PC-3 (cell line): ENCODE measurements around the gene CBX6.

ENCODE experiments used
- CTCF ChIP-seq: fragments of 300-600 bp; sonication (generic); conservative IDR thresholded peaks from 2 replicates; pipeline ENCODE4 v1.5.1; 2017; ENCODE audit warnings: antibody characterized with exemption, low read depth, mild to moderate bottlenecking, low read length
- EZH2 ChIP-seq: fragments of 300-600 bp; sonication (generic); IDR thresholded peaks from one replicate; pipeline ENCODE4 v1.6.1; 2017; ENCODE audit warnings: antibody characterized with exemption, mild to moderate bottlenecking, low read length; ENCODE audit not compliant: unreplicated experiment
- EZH2phosphoT487 ChIP-seq: fragments of 300-600 bp; sonication (generic); IDR thresholded peaks from 2 replicates; pipeline ENCODE4 v1.6.1; 2018; ENCODE audit warnings: mild to moderate bottlenecking, antibody characterized with exemption, low read length, borderline replicate concordance

- no peak for TF ChIP-seq CTCF
- no peak for TF ChIP-seq EZH2
- TF ChIP-seq EZH2phosphoT487 = no peak
These were observed 36.1 kb downstream of the CBX6 start for GRCh38 chr22:38835888-38836301.
